WTC11 (cell line): Measurements from ENCODE around the gene HAGHL. TPM values are rescaled to one million over a fixed set of nuclear protein-coding genes. Genes with fewer than 3 reads are reported as not detected.

Experiments used
- AFF4 ChIP-seq: sonication (generic); formaldehyde crosslinking; IDR thresholded peaks from 2 replicates; pipeline ENCODE4 v1.8.1; 2023; ENCODE audit warnings: mild to moderate bottlenecking, missing genetic modification reagents, borderline replicate concordance
- ATF2 ChIP-seq: sonication (generic); formaldehyde crosslinking; IDR thresholded peaks from 2 replicates; pipeline ENCODE4 v1.8.1; 2022; ENCODE audit warnings: low read depth, missing genetic modification reagents, borderline replicate concordance
- ATF6 ChIP-seq: sonication (generic); formaldehyde crosslinking; IDR thresholded peaks from 2 replicates; pipeline ENCODE4 v1.8.1; 2023; ENCODE audit warnings: mild to moderate bottlenecking, missing genetic modification reagents
- ETV6 ChIP-seq: sonication (generic); formaldehyde crosslinking; IDR thresholded peaks from 2 replicates; pipeline ENCODE4 v1.8.1; 2022; ENCODE audit warnings: mild to moderate bottlenecking, missing genetic modification reagents
- FOXK1 ChIP-seq: sonication (generic); formaldehyde crosslinking; IDR thresholded peaks from 2 replicates; pipeline ENCODE4 v1.8.0; 2022; ENCODE audit warnings: mild to moderate bottlenecking, moderate library complexity, missing genetic modification reagents
- GABPB1 ChIP-seq: sonication (generic); formaldehyde crosslinking; IDR thresholded peaks from 2 replicates; pipeline ENCODE4 v1.8.1; 2023; ENCODE audit warnings: mild to moderate bottlenecking, missing genetic modification reagents
- IRF1 ChIP-seq: sonication (generic); formaldehyde crosslinking; IDR thresholded peaks from 2 replicates; pipeline ENCODE4 v1.8.0; 2023; ENCODE audit warnings: missing genetic modification reagents
- MLX ChIP-seq: sonication (generic); formaldehyde crosslinking; IDR thresholded peaks from 2 replicates; pipeline ENCODE4 v1.8.1; 2023; ENCODE audit warnings: mild to moderate bottlenecking, missing genetic modification reagents, moderate library complexity
- MXD4 ChIP-seq: fragments of 250-450 bp; sonication (Bioruptor Pico); IDR thresholded peaks from 2 replicates; pipeline ENCODE4 v1.8.0; 2021; ENCODE audit warnings: mild to moderate bottlenecking, moderate library complexity, borderline replicate concordance
- NFATC4 ChIP-seq: fragments of 250-450 bp; sonication (Bioruptor Pico); IDR thresholded peaks from 2 replicates; pipeline ENCODE4 v1.9.0; 2021; ENCODE audit warnings: mild to moderate bottlenecking
- NFE2L1 ChIP-seq: sonication (generic); formaldehyde crosslinking; IDR thresholded peaks from 2 replicates; pipeline ENCODE4 v1.8.1; 2023; ENCODE audit warnings: missing genetic modification reagents
- NFYB ChIP-seq: sonication (generic); formaldehyde crosslinking; conservative IDR thresholded peaks from 2 replicates; pipeline ENCODE4 v1.8.0; 2022; ENCODE audit warnings: low read depth, missing genetic modification reagents
- NR3C1 ChIP-seq: sonication (generic); formaldehyde crosslinking; conservative IDR thresholded peaks from 2 replicates; pipeline ENCODE4 v1.8.1; 2023; ENCODE audit warnings: low read depth, mild to moderate bottlenecking, missing genetic modification reagents
- SP1 ChIP-seq: sonication (generic); formaldehyde crosslinking; conservative IDR thresholded peaks from 2 replicates; pipeline ENCODE4 v1.8.1; 2022; ENCODE audit warnings: missing genetic modification reagents
- TCF7 ChIP-seq: sonication (generic); formaldehyde crosslinking; IDR thresholded peaks from 2 replicates; pipeline ENCODE4 v1.8.0; 2022; ENCODE audit warnings: mild to moderate bottlenecking, low read depth, missing genetic modification reagents, moderate library complexity
- ZNF317 ChIP-seq: sonication (generic); formaldehyde crosslinking; IDR thresholded peaks from 2 replicates; pipeline ENCODE4 v1.8.1; 2023; ENCODE audit warnings: low read depth, mild to moderate bottlenecking, moderate library complexity, missing genetic modification reagents, borderline replicate concordance
- ZNF671 ChIP-seq: fragments of 250-450 bp; sonication (Bioruptor Pico); IDR thresholded peaks from 2 replicates; pipeline ENCODE4 v1.8.0; 2021; ENCODE audit warnings: mild to moderate bottlenecking
- total RNA-seq: library from RNA; stranded (reverse); gene quantifications from 3 replicates; pipeline ENCODE4 v1.2.3, GENCODE V29; 2021
- TF ChIP-seq, protein P1 (sequence below): fragments of 250-450 bp; sonication (Bioruptor Pico); IDR thresholded peaks from 2 replicates; pipeline ENCODE4 v1.9.0; 2021; ENCODE audit warnings: moderate library complexity, mild to moderate bottlenecking, inconsistent platforms, borderline replicate concordance
- TF ChIP-seq, protein P2 (sequence below): sonication (generic); formaldehyde crosslinking; IDR thresholded peaks from 2 replicates; pipeline ENCODE4 v1.8.1; 2022; ENCODE audit warnings: mild to moderate bottlenecking, missing genetic modification reagents, moderate library complexity, borderline replicate concordance
- TF ChIP-seq, protein P3 (sequence below): sonication (generic); formaldehyde crosslinking; IDR thresholded peaks from 2 replicates; pipeline ENCODE4 v1.8.0; 2023; ENCODE audit warnings: mild to moderate bottlenecking, missing genetic modification reagents
- TF ChIP-seq, protein P4 (sequence below): sonication (generic); formaldehyde crosslinking; IDR thresholded peaks from 2 replicates; pipeline ENCODE4 v1.8.0; 2022; ENCODE audit warnings: mild to moderate bottlenecking, missing genetic modification reagents
- TF ChIP-seq, protein P5 (sequence below): fragments of 250-450 bp; sonication (Bioruptor Pico); IDR thresholded peaks from 2 replicates; pipeline ENCODE4 v1.9.0; 2021; ENCODE audit warnings: mild to moderate bottlenecking

HAGHL gene
- total RNA-seq, 1 experiment from 2014 or later = 41.7 TPM

GRCh38 chr16:700684-701584 is 26.0 kb upstream of the HAGHL start (continued):
- TF ChIP-seq MXD4 (CRISPR knock-in tag) = no peak
- peak; percentile 76 for TF ChIP-seq SP1 (CRISPR knock-in tag)
- TF ChIP-seq IRF1 (CRISPR knock-in tag) = peak; percentile 78; the same call in 1 of the 2 replicates
- peak; percentile 65; the same call in 1 of the 2 replicates for TF ChIP-seq ZNF317 (CRISPR knock-in tag)
- TF ChIP-seq AFF4 (CRISPR knock-in tag) = no peak
- peak; percentile 96 for TF ChIP-seq NR3C1 (CRISPR knock-in tag)
- TF ChIP-seq ATF2 (CRISPR knock-in tag) = no peak
- peak; percentile 92 for TF ChIP-seq ETV6 (CRISPR knock-in tag)
- TF ChIP-seq, protein P1, sequence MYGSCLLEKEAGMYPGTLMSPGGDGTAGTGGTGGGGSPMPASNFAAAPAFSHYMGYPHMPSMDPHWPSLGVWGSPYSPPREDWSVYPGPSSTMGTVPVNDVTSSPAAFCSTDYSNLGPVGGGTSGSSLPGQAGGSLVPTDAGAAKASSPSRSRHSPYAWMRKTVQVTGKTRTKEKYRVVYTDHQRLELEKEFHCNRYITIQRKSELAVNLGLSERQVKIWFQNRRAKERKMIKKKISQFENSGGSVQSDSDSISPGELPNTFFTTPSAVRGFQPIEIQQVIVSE (CRISPR knock-in tag) = no peak
- TF ChIP-seq NFE2L1 = no peak
- TF ChIP-seq MLX = peak; percentile 91; the same call in 1 of the 2 replicates
- TF ChIP-seq, protein P2, sequence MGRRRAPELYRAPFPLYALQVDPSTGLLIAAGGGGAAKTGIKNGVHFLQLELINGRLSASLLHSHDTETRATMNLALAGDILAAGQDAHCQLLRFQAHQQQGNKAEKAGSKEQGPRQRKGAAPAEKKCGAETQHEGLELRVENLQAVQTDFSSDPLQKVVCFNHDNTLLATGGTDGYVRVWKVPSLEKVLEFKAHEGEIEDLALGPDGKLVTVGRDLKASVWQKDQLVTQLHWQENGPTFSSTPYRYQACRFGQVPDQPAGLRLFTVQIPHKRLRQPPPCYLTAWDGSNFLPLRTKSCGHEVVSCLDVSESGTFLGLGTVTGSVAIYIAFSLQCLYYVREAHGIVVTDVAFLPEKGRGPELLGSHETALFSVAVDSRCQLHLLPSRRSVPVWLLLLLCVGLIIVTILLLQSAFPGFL (CRISPR knock-in tag) = peak; percentile 25; the same call in 1 of the 2 replicates
- TF ChIP-seq, protein P3, sequence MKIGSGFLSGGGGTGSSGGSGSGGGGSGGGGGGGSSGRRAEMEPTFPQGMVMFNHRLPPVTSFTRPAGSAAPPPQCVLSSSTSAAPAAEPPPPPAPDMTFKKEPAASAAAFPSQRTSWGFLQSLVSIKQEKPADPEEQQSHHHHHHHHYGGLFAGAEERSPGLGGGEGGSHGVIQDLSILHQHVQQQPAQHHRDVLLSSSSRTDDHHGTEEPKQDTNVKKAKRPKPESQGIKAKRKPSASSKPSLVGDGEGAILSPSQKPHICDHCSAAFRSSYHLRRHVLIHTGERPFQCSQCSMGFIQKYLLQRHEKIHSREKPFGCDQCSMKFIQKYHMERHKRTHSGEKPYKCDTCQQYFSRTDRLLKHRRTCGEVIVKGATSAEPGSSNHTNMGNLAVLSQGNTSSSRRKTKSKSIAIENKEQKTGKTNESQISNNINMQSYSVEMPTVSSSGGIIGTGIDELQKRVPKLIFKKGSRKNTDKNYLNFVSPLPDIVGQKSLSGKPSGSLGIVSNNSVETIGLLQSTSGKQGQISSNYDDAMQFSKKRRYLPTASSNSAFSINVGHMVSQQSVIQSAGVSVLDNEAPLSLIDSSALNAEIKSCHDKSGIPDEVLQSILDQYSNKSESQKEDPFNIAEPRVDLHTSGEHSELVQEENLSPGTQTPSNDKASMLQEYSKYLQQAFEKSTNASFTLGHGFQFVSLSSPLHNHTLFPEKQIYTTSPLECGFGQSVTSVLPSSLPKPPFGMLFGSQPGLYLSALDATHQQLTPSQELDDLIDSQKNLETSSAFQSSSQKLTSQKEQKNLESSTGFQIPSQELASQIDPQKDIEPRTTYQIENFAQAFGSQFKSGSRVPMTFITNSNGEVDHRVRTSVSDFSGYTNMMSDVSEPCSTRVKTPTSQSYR (CRISPR knock-in tag) = no peak
- TF ChIP-seq TCF7 (CRISPR knock-in tag) = peak; percentile 93
- TF ChIP-seq, protein P4, sequence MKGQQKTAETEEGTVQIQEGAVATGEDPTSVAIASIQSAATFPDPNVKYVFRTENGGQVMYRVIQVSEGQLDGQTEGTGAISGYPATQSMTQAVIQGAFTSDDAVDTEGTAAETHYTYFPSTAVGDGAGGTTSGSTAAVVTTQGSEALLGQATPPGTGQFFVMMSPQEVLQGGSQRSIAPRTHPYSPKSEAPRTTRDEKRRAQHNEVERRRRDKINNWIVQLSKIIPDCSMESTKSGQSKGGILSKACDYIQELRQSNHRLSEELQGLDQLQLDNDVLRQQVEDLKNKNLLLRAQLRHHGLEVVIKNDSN (CRISPR knock-in tag) = no peak
- TF ChIP-seq NFYB (CRISPR knock-in tag) = peak; percentile 54; the same call in 1 of the 2 replicates
- TF ChIP-seq NFATC4 (CRISPR knock-in tag) = no peak
- 0 out of 2 replicates have a peak, but pooled peaks have one; percentile 15 for TF ChIP-seq GABPB1
- TF ChIP-seq, protein P5, sequence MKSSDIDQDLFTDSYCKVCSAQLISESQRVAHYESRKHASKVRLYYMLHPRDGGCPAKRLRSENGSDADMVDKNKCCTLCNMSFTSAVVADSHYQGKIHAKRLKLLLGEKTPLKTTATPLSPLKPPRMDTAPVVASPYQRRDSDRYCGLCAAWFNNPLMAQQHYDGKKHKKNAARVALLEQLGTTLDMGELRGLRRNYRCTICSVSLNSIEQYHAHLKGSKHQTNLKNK (CRISPR knock-in tag) = no peak
- TF ChIP-seq ZNF671 (CRISPR knock-in tag) = no peak
- peak; percentile 86 for TF ChIP-seq FOXK1
- no peak for TF ChIP-seq ATF6 (CRISPR knock-in tag)
